ENCODE data around the gene ARL5C.

The ARL5C gene

DNA sequence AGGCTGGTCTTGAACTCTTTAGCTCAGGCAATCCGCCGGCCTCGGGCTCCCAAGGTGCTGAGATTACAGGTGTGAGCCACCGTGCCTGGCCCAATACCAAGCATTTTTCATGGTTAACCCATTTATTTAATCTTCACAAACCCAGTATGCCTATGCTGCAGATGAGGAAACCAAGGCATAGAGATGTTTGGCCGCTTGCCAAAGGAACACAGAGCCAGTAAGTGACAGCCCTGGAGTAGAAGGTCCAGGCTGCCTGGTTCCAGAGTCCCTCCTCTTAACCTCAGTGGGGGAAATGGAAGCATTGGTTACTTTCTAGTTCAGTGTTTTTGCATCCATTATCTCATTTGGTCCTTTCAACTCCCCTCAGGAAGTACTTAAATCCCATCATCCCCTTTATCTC is 15.3 kb upstream of the ARL5C start:
- no peak overlapping the region for H3K27ac ChIP-seq
- TF ChIP-seq, protein P1, sequence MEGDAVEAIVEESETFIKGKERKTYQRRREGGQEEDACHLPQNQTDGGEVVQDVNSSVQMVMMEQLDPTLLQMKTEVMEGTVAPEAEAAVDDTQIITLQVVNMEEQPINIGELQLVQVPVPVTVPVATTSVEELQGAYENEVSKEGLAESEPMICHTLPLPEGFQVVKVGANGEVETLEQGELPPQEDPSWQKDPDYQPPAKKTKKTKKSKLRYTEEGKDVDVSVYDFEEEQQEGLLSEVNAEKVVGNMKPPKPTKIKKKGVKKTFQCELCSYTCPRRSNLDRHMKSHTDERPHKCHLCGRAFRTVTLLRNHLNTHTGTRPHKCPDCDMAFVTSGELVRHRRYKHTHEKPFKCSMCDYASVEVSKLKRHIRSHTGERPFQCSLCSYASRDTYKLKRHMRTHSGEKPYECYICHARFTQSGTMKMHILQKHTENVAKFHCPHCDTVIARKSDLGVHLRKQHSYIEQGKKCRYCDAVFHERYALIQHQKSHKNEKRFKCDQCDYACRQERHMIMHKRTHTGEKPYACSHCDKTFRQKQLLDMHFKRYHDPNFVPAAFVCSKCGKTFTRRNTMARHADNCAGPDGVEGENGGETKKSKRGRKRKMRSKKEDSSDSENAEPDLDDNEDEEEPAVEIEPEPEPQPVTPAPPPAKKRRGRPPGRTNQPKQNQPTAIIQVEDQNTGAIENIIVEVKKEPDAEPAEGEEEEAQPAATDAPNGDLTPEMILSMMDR (conservative IDR thresholded peaks at IDR 0.05): no peak
- TF ChIP-seq ZFX (IDR thresholded peaks at IDR 0.05): no peak

DNA sequence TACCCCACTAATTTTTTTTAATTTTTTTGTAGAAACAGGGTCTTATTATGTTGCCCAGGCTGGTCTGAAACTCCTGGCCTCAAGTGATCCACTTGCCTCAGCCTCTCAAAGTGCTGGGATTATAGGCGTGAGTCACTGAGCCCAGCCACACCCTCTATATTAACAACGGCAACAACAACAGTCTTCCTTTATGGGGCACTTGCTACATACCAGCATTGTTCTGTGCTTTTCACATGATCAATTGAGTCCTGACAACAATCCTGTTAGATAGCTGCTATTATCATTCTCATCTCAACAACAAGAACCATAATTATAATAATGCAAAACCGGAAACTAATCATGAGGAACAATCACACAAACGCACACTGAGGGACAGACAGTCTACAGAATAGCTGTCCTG is 12.6 kb upstream of the ARL5C start:
- no peak overlapping the region for H3K27ac ChIP-seq
- TF ChIP-seq, protein P1 (conservative IDR thresholded peaks at IDR 0.05): no peak
- no peak for TF ChIP-seq ZFX (IDR thresholded peaks at IDR 0.05)

DNA sequence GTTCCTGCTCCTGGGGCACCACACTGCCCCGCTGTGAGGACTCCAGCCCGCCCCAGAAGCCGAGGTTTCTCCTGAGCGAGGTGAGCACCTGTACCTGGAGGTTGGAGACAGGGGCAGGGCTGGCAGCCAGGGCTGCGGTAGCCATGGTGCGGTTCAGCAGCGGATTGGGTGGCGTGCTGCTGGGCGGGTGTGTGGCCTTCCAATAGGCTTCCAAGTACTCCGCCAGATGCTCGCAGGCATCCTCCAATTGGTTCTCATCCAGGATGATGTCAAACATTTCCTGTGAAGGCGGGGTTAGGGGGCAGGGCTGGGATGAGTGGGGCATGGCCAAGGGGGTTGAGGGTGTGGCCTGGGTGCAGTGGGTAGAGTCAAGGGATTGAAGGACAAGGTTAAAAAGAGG is 11.3 kb upstream of the ARL5C start:
- H3K27ac ChIP-seq: no peak overlapping the region
- TF ChIP-seq ZFX (IDR thresholded peaks at IDR 0.05): no peak
- TF ChIP-seq, protein P1 (conservative IDR thresholded peaks at IDR 0.05): no peak

DNA sequence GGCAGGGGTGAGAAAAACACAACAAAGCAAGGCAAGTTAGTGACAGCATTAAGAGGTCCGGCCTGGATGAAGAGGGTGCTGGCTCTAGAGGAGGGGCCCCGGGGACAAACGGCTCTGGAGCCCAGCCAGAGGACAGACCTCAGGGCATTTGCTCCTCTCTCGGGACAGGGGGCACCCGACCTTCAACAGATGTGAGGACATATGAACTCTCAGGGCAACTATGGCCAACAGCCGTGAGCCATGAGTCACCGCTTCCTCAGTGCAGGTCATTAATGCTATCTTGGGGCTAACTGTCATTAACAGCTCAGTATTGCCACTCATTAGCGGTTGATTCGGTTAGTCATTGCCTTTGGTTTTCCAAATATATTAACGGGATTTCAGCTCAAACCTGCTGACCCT is 9.7 kb upstream of the ARL5C start:
- TF ChIP-seq, protein P1 (conservative IDR thresholded peaks at IDR 0.05): no peak
- TF ChIP-seq ZFX (IDR thresholded peaks at IDR 0.05): no peak

DNA sequence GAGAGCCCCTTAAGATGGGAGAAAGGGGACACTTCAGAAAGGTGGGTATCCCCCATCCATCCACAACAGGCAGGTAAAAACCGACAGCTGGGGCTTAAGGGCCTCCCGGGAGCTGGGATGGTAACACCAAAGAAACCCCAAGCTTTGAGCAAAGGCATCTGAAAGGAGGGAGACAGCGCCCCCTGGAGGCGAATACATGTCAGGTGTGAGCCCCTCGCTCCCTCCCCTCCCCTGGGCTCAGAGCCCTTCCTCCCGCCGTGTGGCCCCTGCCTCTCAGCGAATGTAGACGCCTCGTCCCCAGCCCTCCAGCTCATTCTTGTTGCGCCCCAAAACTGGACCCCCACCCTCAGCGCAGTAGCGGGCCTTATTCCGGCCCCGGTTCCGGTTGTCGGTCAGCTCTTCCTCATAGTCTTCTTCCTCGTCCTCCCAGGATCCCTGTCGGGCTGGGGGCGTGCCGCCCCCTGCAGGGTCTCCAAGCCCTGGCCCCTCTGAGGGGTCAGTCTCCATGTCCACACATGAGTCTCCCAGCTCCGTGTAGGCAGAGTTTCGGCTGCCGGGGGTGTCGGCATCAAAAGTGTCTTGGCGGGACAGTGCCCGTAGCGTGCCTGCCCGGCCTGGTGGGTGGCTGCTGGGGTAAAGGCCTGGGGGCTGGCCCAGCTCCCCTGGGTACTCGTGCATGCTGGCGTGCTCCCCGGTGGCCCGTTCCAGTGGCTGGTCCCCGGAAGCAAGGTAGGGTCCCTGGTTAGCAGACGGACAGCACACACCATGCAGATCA is 9.1 kb upstream of the ARL5C start:
- TF ChIP-seq, protein P1 (conservative IDR thresholded peaks at IDR 0.05): peak; percentile 92
- no peak for TF ChIP-seq ZFX (IDR thresholded peaks at IDR 0.05)
- no peak overlapping the region for H3K27ac ChIP-seq

More for the DNA sequence above, 9.7 kb upstream of the ARL5C start:
- no peak overlapping the region for H3K27ac ChIP-seq

DNA sequence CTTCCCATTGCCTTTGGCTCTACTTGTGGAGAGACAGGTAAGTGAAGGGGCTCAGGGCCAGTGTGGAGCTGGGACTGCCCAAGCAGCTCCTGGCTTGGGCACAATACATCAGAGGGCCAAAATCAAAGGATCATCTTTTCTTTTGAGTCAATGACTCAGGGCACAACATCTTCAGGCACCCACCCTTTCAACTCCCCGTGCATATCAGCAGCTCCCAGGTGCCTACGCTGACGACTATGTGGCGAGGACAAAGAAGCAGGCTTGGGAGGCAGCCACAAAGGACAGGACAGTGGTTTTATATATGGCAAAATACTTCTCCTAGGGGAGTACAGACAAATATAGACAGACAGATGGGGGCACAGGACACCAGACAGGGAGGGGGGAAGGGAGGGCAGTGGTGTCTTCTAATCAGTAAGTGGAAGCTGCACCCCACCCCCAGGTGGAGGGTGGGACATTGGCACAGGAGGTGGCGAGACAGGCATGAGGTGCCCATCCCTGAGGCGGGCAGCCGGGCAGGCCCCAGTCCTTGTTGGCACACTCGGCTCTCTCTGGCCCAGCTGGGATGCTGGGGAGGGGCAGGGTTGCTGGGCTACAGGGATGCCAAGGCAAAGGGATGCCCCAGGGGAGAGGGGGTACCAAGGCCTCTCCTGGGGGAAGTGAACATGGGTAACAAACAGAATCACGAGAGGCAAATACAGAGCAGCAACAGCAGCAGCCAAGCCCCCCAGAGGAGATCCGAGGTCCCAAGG is 7.7 kb upstream of the ARL5C start:
- no peak overlapping the region for H3K27ac ChIP-seq
- TF ChIP-seq ZFX (IDR thresholded peaks at IDR 0.05): no peak
- TF ChIP-seq, protein P1 (conservative IDR thresholded peaks at IDR 0.05): no peak

DNA sequence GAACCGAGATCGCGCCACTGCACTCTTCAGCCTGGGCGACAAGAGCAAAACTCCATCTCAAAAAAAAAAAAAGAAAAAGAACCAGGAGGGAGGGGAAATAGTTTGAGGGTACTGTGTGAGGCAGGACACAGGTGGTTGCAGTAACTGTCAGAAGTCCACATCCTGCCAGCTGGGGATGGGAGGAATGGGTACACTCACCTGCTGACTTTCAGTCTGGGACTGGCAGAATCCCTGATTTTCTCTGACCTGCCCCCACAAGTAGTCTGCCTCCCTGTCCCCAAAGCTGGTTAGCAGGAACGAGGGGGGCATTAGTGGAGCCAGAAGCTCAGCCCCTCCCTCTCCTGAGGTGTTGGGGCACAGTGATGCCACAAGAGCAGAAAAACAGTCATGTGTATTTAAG is 7.1 kb upstream of the ARL5C start:
- H3K27ac ChIP-seq: no peak overlapping the region
- TF ChIP-seq ZFX (IDR thresholded peaks at IDR 0.05): no peak
- TF ChIP-seq, protein P1 (conservative IDR thresholded peaks at IDR 0.05): no peak
